ENCODE data around the gene MIPEP. TPM values are rescaled to one million over a fixed set of nuclear protein-coding genes. Genes with fewer than 3 reads are reported as not detected.

The MIPEP gene
- total and polyA plus RNA-seq, 11 donors = 21.5 to 88.1 (median 42.1) TPM

DNA sequence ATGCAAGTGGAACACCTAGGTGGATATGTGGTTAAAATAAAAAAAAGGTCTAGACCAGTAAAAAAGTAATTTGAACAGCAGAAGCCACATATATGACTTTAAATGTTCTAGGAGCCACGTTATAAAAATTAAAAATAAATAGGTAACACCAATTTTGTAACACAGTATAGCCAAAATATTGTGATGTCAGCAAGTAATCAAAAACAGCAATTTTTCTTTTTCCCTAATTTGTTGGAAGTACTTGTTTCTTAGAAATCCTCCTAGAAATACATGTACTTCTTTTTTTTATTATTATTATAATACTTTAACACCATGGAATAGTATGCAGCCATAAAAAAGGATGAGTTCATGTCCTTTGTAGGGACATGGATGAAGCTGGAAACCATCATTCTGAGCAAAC, 33.8 kb upstream of the MIPEP start:
- Histone ChIP-seq H3K4me3 (no peak overlapping the region), H3K27me3 (peaks cover 0 to 3% (median 0%) of the 10 kb centered on the region in 9 donors), H3K27ac (no peak overlapping the region), H3K9me3 (no peaks in the 10 kb centered on the region), H3K36me3 (no peaks in the 10 kb centered on the region), H3K4me1 (peaks cover 0 to 8% (median 0%) of the 10 kb centered on the region in 12 donors)
- DNase-seq = no peak
- intact Hi-C loops (cut with DNase I) = loop anchor here in 5 of 10 donors (5.0 to 10.0 kb wide), 2 partner anchors 92 to 299 kb away; no protein-coding TSS in a partner anchor
- no peak for TF ChIP-seq POLR2A (IDR thresholded peaks at IDR 0.05)
- TF ChIP-seq, protein P1, sequence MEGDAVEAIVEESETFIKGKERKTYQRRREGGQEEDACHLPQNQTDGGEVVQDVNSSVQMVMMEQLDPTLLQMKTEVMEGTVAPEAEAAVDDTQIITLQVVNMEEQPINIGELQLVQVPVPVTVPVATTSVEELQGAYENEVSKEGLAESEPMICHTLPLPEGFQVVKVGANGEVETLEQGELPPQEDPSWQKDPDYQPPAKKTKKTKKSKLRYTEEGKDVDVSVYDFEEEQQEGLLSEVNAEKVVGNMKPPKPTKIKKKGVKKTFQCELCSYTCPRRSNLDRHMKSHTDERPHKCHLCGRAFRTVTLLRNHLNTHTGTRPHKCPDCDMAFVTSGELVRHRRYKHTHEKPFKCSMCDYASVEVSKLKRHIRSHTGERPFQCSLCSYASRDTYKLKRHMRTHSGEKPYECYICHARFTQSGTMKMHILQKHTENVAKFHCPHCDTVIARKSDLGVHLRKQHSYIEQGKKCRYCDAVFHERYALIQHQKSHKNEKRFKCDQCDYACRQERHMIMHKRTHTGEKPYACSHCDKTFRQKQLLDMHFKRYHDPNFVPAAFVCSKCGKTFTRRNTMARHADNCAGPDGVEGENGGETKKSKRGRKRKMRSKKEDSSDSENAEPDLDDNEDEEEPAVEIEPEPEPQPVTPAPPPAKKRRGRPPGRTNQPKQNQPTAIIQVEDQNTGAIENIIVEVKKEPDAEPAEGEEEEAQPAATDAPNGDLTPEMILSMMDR (IDR thresholded peaks at IDR 0.05) = no peak
- WGBS, 4 donors = 75 to 88% (median 80%) methylated on average over 1 of the region's 1 CpG
- ATAC-seq = no peak

DNA sequence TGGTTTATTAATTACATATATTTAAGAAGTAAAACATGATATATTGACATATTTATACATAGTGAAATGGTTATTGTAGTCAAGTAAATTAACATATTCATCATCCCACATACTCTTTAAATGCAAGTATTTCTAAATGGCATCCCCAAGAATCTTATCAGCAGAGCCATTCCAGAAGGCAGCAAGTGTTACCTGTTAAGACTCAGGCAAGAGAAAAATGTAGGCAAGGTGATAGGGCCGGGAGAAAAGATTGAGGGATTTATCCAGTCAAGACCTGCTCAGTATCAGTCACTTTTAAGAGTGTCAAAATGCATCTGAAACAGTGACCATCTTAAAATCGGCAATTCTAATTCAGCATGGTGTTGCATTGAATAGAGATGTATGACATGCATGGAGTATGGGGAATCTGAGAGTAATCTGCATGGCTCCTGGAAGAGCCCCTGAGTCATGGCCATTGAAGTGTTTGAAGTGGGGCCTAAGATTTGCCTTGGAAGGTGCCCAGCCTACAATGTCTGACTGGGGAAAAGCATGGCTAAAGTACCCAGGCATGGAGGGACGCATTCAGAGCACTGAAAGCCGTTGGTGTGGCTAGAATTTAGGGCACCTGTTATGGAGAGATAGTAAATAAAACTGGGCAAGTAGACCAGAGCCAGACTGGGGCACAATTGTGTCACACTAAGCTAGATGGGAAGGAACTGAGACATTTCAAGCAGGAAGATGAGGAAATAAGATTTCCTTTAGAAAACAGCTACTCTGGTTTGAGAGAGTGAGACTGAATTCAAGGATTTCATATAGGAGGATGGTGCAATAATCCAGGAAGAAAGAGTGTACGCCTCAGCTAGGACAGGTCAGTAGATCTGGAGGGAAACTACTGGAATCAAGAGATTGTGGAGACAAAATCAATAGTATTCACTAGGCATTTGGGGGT, 33.1 kb upstream of the MIPEP start:
- Histone ChIP-seq H3K27me3 (peaks cover 0 to 3% (median 0%) of the 10 kb centered on the region in 9 donors), H3K36me3 (no peaks in the 10 kb centered on the region), H3K27ac (no peak overlapping the region), H3K9me3 (no peaks in the 10 kb centered on the region), H3K4me3 (no peak overlapping the region), H3K4me1 (peaks cover 0 to 8% (median 0%) of the 10 kb centered on the region in 12 donors)
- no peak for TF ChIP-seq POLR2A (IDR thresholded peaks at IDR 0.05)
- TF ChIP-seq, protein P1 (IDR thresholded peaks at IDR 0.05) = no peak
- WGBS, 4 donors = 51 to 63% (median 57%) methylated on average over 5 of the region's 5 CpGs
- intact Hi-C loops (cut with DNase I) = loop anchor here in 5 of 10 donors (5.0 to 10.0 kb wide), 2 partner anchors 93 to 300 kb away; no protein-coding TSS in a partner anchor
- DNase-seq (no peak), ATAC-seq (peak in 2 of 4 donors; percentile 22 to 37)

DNA sequence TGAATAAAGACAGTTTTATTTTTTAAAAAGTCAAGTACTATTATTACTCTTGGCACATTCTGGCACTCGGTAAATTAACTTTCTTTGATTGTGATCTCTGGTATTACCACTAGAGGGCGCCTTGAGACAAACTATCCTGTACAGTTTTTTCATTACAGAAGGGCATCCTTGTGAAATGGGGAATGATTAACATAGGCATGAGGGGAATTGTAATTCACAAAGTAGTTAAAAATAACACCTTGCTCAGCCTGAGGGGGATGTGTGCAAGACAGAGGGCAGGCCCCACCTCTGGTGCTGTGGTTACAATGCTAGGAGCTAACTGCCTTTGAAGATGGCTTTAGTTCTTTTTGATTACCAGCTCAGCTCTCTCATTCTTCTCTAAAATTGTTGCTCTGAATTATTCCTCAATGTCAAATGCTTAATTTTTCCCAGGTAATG, 32.3 kb upstream of the MIPEP start:
- ATAC-seq (peak in 3 of 4 donors; percentile 58 to 63 (median 58)), DNase-seq (no peak)
- Histone ChIP-seq H3K4me1 (peaks cover 0 to 8% (median 0%) of the 10 kb centered on the region in 12 donors), H3K36me3 (no peaks in the 10 kb centered on the region), H3K27me3 (peaks cover 0 to 9% (median 0%) of the 10 kb centered on the region in 9 donors), H3K4me3 (no peak overlapping the region), H3K27ac (no peak overlapping the region), H3K9me3 (no peaks in the 10 kb centered on the region)
- 2 to 13% (median 5%) methylated on average over 2 of the region's 2 CpGs for WGBS, 4 donors
- intact Hi-C loops (cut with DNase I) = loop anchor here (1.0 to 10.0 kb wide), 5 partner anchors 93 to 307 kb away; no protein-coding TSS in a partner anchor
- TF ChIP-seq, protein P1 (IDR thresholded peaks at IDR 0.05) = peak; percentile 64 to 84 (median 74)
- TF ChIP-seq POLR2A (IDR thresholded peaks at IDR 0.05) = no peak

DNA sequence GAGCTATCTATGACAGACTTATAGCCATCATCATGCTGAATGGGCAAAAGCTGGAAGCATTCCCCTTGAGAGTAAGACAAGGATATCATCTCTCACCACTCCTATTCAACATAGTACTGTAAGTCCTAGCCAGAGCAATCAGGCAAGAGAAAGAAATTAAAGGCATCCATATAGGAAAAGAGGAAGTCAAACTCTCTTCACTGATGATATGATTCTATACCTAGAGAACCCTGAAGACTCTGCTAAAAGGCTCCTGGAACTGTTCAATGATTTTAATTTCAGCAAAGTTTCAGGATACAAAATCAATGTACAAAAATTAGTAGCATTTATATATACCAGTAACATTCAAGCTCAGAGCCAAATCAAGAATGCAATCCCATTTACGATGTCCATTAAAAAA, 29.8 kb upstream of the MIPEP start:
- Histone ChIP-seq H3K27ac (no peak overlapping the region), H3K4me1 (peaks cover 0 to 8% (median 0%) of the 10 kb centered on the region in 12 donors), H3K4me3 (no peak overlapping the region), H3K36me3 (no peaks in the 10 kb centered on the region), H3K9me3 (peaks cover 0 to 5% (median 0%) of the 10 kb centered on the region in 12 donors), H3K27me3 (peaks cover 0 to 17% (median 0%) of the 10 kb centered on the region in 9 donors)
- DNase-seq (no peak), ATAC-seq (no peak)
- intact Hi-C loops (cut with DNase I) = no loop called here
- WGBS, 4 donors = 93 to 97% (median 95%) methylated on average over 1 of the region's 1 CpG
- TF ChIP-seq, protein P1 (IDR thresholded peaks at IDR 0.05) = no peak
- no peak for TF ChIP-seq POLR2A (IDR thresholded peaks at IDR 0.05)
